ENCODE data around the gene TRMT2B.
"Not testable (repeated sequence)": the region's sequence is repeated elsewhere in the genome, so short reads cannot be mapped to it uniquely, and the experiment has no call there.

The TRMT2B gene, protein sequence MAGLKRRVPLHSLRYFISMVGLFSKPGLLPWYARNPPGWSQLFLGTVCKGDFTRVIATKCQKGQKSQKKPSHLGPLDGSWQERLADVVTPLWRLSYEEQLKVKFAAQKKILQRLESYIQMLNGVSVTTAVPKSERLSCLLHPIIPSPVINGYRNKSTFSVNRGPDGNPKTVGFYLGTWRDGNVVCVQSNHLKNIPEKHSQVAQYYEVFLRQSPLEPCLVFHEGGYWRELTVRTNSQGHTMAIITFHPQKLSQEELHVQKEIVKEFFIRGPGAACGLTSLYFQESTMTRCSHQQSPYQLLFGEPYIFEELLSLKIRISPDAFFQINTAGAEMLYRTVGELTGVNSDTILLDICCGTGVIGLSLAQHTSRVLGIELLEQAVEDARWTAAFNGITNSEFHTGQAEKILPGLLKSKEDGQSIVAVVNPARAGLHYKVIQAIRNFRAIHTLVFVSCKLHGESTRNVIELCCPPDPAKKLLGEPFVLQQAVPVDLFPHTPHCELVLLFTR

DNA sequence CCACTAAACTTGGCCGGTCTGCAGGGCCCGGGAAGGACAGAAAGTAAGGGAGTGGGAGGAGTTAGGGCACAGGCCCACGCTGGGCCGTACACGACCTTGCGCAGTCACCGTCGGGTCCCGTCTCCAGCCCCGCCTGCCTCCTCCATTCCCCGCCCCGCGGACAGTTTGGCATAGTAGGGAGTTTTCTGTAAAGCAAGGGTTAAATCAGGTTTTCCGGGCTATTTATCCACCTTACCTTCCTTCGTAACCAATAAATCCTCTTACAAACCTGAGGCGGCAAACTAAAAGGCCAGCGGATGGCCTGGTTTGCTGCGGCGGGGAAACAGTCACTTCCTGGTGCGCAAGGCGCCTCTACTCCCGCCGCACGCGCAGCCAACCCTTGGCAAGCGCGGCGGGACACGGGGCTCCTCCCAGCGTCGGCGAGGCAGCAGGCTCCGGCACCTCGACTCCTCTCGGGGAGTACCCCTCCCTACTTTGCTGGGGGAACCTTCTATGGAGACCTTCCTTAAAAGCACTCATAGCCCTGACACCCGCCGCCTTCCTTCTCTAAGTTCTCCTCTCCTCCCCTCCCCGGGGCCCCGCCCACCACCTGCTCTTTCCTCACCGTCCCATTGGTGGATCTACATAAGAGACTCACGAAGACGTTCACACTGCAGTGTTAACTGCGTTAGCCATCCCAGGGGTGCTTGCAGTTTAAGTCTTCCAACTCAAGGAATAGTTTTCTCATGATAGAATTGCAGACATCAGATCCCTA lies at the start of gene TRMT2B:
TRMT2B (minus strand) TSS at position 563 of the 754 bp plus-strand sequence. CDS start 9,822 bp downstream, outside the sequence.
- peak; percentile 47 for DNase-seq (ENCODE audit: low read depth)

DNA sequence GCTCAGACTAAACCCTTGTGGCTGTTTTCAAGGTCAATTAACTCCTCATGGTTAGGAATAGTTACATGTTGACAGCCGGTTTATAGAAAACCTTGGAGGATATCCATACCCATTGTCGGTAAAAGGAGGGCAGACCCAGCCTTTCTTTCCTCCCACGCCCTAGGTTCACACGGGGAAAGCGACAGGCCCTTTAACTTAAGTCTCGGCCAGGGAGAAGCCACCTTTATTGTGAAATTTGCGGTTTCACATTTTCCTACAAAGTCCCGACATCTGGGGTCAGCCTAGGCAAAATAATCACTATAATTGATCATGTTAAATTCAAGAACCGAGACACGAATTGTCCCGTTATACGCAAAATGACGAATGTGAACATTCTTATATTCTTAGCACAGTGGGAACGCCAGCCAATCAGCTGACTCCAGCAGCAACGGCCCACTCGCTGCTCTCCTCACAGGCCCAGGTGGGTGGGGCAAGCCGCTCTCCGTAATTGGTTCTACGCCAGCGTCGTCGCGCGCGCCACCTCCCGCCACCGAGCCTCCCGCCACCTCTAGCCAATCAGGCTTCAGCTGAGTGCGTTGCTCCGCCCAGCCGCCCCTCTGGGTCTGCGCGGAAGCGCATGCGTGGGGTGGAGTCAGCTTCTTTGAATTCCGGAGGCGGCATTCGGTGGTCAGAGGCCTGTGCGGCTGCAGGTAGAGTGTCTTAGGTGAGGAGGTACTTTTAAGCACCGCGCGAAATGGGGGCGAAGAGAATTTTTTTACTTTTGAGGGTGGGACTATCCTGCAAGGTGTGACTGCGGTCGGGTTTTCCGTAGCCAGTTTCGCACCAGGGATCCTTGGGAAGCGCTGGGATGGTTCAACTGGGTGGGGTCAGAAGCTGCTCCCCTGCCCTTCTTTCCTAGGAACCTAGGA lies 45.9 kb upstream of the TRMT2B start, which contains the start of gene CENPI:
CENPI (plus strand) TSS at position 659 of the 908 bp plus-strand sequence. CDS start 2,867 bp downstream, outside the sequence.
- peak; percentile 74 for DNase-seq (ENCODE audit: low read depth)

DNA sequence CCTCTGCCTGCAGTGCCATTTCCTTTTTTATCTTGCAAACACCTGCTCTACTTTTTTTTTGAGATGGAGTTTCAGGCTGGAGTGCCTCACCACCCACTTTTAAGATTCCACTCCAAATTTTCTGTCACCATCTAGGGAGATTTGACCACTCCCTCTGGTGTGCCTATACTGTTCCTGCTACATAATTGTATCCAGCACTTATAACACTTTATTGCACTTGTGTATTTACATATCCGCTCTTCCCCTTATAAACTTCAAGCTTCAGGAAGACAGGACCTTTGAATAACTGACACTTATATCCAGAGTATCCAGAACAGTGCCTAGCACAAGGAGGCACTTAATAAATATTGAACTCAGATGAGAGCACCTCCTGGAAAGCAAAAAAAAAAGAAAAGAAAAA lies 39.9 kb upstream of the TRMT2B start:
- DNase-seq (ENCODE audit: low read depth): no peak

- no peak for DNase-seq (ENCODE audit: low read depth)
Observed at GRCh38 chrX:101081231-101081630, 29.3 kb upstream of the TRMT2B start.

GRCh38 chrX:101080326-101081124 lies 28.6 kb upstream of the TRMT2B start:
- DNase-seq (ENCODE audit: low read depth): no peak

DNA sequence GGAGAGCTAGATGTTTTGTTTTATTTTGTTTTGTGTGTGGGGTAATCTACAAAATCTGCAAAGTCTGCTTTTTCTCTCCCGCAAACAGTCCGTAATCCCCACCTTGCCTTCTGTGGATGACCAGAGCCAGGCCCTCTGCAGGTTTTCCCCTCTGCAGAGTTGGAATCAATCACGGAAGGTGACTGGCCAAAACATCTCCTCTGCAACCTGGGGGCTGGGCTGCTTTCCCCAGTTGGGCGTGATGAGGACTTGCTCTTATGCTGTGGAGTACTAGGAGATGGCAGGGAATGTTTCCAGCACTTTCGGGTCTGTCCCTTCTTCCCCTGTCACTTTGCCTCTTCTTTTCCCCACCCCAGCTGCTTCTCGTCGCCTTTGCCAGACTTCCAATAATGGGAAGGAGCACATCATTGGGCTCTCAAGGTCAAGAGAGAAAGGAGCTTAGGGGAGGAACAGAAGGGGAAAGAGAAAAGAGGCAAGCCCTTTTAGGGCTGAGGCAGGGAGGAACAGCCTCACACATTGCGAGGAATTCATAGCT lies 27.9 kb upstream of the TRMT2B start:
- no peak for DNase-seq (ENCODE audit: low read depth)

- no peak for DNase-seq (ENCODE audit: low read depth)
Observed at GRCh38 chrX:101078716-101079598, 27.0 kb upstream of the TRMT2B start, which contains the start of gene TMEM35A. TMEM35A (plus strand) TSS chrX:101078879; CDS start chrX:101079003, 124 bp downstream.

DNA sequence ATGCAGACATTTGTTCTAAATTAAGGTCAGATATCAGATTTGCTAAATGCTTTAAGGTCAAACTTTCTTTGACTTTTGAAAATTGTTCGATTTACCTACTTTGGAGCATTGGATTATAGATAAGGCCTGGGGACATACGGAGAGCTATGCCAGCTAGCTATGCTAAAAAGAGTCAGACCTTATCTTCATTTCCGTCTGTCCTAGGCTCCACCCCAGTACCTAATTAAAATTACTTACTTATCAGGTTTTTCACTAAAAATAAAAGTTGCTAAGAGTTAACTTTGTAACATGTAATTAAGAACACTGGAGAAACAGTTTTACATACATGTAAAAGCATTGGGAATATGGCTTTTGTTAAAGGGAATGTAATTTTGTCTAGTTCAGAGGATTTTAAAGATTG lies 19.7 kb upstream of the TRMT2B start:
- no peak for DNase-seq (ENCODE audit: low read depth)

DNA sequence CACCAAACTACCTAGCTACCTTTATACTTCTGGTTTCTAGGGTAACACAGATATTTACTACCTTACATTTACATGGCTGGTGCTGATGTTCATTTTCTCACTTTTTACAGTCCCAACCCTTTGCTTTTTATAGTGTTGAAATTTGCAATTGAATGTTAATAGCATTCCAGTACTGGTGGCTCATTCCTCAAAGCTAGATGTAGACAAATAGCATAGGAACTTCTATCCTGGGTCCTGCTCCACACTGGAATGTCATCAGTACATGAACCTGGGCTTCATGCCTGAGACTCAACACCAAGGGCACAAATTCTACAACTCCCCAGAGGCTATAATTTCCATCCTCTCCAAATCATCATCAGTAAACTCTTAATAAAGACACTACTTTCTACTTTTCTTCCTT lies 10.3 kb upstream of the TRMT2B start:
- no peak for DNase-seq (ENCODE audit: low read depth)

GRCh38 chrX:101057093-101057714 lies 5.3 kb upstream of the TRMT2B start:
- DNase-seq (ENCODE audit: low read depth): no peak

GRCh38 chrX:101056551-101056950 lies 4.6 kb upstream of the TRMT2B start:
- DNase-seq (ENCODE audit: low read depth): not testable (repeated sequence)

DNA sequence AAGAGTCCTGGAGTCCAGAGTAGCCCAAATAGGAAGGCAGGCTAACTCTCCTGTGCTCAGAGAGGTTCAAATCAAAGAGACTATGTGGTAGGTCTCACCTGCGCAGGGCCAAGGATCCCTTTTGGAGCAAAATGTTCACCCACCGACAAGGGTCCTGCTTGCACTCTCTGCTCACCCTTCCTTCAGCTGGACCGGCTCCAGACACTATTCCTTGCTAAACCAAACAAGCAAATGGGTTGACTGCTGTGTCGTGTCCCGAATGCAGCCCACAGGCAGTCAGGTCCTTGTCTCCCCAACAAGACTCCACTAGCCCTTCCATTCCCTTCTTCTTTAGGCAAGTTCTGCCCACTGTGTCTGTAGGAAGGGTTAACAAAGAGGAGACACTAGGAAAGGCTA lies 760 bp downstream of the TRMT2B start:
- no peak for DNase-seq (ENCODE audit: low read depth)

DNA sequence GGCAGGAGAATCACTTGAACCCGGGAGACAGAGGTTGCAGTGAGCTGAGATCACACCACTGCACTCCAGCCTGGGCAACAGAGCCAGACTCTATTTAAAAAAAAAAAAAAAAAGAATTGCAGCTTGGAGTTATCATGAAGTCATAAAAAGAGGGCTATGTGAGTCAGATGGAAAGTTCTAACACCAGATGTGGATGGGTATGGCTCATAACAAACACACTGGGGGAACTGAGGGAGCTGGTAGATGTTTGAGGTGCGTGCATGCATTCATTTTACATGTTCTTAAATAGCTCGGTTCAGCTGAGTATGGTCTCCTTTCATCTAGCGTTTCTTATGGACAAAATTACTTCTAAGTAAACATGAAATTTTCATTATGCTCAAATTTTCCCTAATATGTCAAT lies 11.7 kb downstream of the TRMT2B start:
- DNase-seq (ENCODE audit: low read depth): no peak

- no peak for DNase-seq (ENCODE audit: low read depth)
Observed at GRCh38 chrX:101037231-101037630, 14.7 kb downstream of the TRMT2B start.

DNA sequence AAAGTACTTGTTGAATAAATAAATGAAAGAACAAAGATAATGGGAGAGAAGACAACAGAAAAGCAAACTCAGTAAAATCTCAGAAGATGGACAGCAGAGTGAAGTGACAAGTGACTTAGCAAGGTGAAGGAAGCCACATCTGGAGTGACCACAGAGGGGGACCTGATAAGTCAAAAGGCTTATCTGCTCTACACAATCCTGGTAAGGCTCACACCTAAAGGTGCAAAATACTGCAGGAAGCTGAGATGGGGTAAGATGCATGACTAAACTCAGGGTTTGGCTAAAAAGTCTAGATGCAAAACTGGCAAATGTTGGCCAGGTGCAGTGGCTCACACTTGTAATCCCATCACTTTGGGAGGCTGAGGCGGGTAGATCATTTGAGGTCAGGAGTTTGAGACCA lies 22.2 kb downstream of the TRMT2B start:
- no peak for DNase-seq (ENCODE audit: low read depth)

DNA sequence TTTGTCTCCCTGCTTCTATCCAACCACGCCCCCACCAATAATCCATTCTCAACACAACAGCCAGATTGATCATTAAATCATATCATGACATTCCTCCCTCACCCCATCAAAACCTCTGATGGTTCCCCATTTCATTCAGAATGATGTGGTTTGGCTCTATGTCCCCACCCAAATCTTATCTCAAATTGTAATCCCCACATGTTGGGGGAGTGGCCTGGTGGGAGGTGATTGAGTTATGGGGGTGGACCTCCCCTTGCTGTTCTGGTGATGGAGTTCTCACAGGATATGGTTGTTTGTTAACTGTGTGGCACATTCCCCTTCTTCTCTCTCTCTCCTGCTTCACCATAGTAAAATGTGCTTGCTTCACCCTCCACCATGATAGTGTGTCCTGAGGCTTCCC lies 23.3 kb downstream of the TRMT2B start:
- DNase-seq (ENCODE audit: low read depth): no peak

DNA sequence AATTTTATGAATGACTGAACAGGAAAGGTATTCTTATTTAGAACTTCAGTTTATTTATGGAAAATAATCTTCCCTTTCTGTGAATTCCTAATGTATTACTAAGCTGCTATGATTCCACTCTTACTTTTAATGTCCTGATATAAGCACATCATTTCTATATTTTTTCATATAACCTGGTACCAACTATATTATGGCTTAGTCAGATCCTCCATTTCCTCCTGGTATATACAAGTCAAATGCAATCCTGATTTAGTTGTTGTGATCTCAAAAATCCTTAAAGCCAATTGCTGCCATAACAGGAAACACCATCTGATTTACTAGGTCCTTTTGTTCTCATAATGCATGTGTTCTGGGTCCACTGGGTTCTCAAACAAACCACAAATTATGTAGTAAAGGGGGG lies 26.8 kb downstream of the TRMT2B start:
- DNase-seq (ENCODE audit: low read depth): no peak

GRCh38 chrX:101022020-101022419 lies 29.9 kb downstream of the TRMT2B start:
- no peak for DNase-seq (ENCODE audit: low read depth)

DNA sequence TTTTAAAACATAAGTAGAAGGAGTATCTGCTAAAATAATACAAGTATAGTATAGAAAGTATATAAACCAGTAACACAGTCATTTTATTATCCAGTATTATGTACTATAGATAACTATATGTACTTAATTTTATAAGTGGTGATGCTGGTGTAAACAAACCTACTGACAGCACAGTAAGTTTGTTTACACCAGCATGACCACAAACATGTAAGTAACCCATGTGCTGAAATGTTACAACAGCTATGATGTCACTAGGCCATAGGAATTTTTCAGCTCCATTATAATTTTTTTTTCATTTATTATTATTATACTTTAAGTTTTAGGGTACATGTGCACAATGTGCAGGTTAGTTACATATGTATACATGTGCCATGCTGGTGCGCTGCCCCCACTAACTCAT lies 39.9 kb downstream of the TRMT2B start:
- DNase-seq (ENCODE audit: low read depth): not testable (repeated sequence)
